ENCODE data around the gene LPAR3. TPM values are rescaled to one million over a fixed set of nuclear protein-coding genes. Genes with fewer than 3 reads are reported as not detected.
"Not testable (repeated sequence)": the region's sequence is repeated elsewhere in the genome, so short reads cannot be mapped to it uniquely, and the experiment has no call there.

The LPAR3 gene
- total RNA-seq, 1 donor from 2014 or later, result 5.7 TPM

GRCh38 chr1:84916897-84917296, 23.9 kb upstream of the LPAR3 start:
- TF ChIP-seq CTCF (IDR thresholded peaks at IDR 0.05), result no peak
- no peak for DNase-seq
- no peaks in the 10 kb centered on the region for H3K4me1 ChIP-seq
- no peaks in the 10 kb centered on the region for H3K9me3 ChIP-seq
- no peaks in the 10 kb centered on the region for H3K36me3 ChIP-seq
- no peak overlapping the region for H3K4me3 ChIP-seq
- H3K27ac ChIP-seq, result no peak overlapping the region
- no peaks in the 10 kb centered on the region for H3K27me3 ChIP-seq (ENCODE audit: low read depth)
- intact Hi-C loops (cut with DNase I), result no loop called here
- ATAC-seq, result no peak

- H3K4me3 ChIP-seq, result no peak overlapping the region
- no peaks in the 10 kb centered on the region for H3K36me3 ChIP-seq
- H3K9me3 ChIP-seq, result no peaks in the 10 kb centered on the region
- no peak overlapping the region for H3K27ac ChIP-seq
- ATAC-seq, result peak; percentile 60 to 69
- DNase-seq, result no peak
- no peak for TF ChIP-seq CTCF (IDR thresholded peaks at IDR 0.05)
- no peaks in the 10 kb centered on the region for H3K27me3 ChIP-seq (ENCODE audit: low read depth)
- H3K4me1 ChIP-seq, result no peaks in the 10 kb centered on the region
- intact Hi-C loops (cut with DNase I), result no loop called here
These were observed 20.5 kb upstream of the LPAR3 start for GRCh38 chr1:84913555-84913892.

- TF ChIP-seq CTCF (IDR thresholded peaks at IDR 0.05), result no peak
These were observed 19.9 kb upstream of the LPAR3 start for GRCh38 chr1:84912726-84913554.

GRCh38 chr1:84908746-84909464, 15.9 kb upstream of the LPAR3 start:
- intact Hi-C loops (cut with DNase I); H3K27ac ChIP-seq; H3K4me3 ChIP-seq; H3K4me1 ChIP-seq; DNase-seq; H3K27me3 ChIP-seq (ENCODE audit: low read depth); ATAC-seq; H3K36me3 ChIP-seq; H3K9me3 ChIP-seq: not testable (repeated sequence)

More at GRCh38 chr1:84912726-84913554, 19.9 kb upstream of the LPAR3 start:
- Histone ChIP-seq H3K27me3 (ENCODE audit: low read depth) (no peaks in the 10 kb centered on the region), H3K4me3 (no peak overlapping the region), H3K9me3 (no peaks in the 10 kb centered on the region), H3K36me3 (no peaks in the 10 kb centered on the region), H3K4me1 (no peaks in the 10 kb centered on the region), H3K27ac (no peak overlapping the region)
- ATAC-seq (no peak), DNase-seq (no peak)
- intact Hi-C loops (cut with DNase I), result no loop called here

GRCh38 chr1:84907095-84907827, 14.3 kb upstream of the LPAR3 start:
- intact Hi-C loops (cut with DNase I), result no loop called here
- no peak for TF ChIP-seq CTCF (IDR thresholded peaks at IDR 0.05)
- no peak overlapping the region for H3K27ac ChIP-seq
- no peaks in the 10 kb centered on the region for H3K27me3 ChIP-seq (ENCODE audit: low read depth)
- no peaks in the 10 kb centered on the region for H3K36me3 ChIP-seq
- DNase-seq, result no peak
- ATAC-seq, result no peak
- H3K4me3 ChIP-seq, result no peak overlapping the region
- no peaks in the 10 kb centered on the region for H3K9me3 ChIP-seq
- no peaks in the 10 kb centered on the region for H3K4me1 ChIP-seq

- intact Hi-C loops (cut with DNase I); H3K4me3 ChIP-seq; H3K27me3 ChIP-seq (ENCODE audit: low read depth); H3K4me1 ChIP-seq; H3K9me3 ChIP-seq; H3K36me3 ChIP-seq; DNase-seq; H3K27ac ChIP-seq; ATAC-seq: not testable (repeated sequence)
These were observed 9.7 kb upstream of the LPAR3 start for GRCh38 chr1:84902727-84903126.

All from lower lobe of right lung (tissue), 2 donors.